ENCODE data around the gene NUMB. TPM values are rescaled to one million over a fixed set of nuclear protein-coding genes. Genes with fewer than 3 reads are reported as not detected.

Gene NUMB
- total and polyA plus RNA-seq, 4 donors = 39.4 to 100 (median 87.8) TPM

GRCh38 chr14:73264080-73264884, 194.1 kb downstream of the NUMB start:
- Histone ChIP-seq H3K4me1 (ENCODE audit: control insufficient read depth in 5 of 5, insufficient read depth in 5 of 5, low read length in 5 of 5) (peaks cover 0 to 2% (median 0%) of the 10 kb centered on the region in 5 donors), H3K9me3 (ENCODE audit: control insufficient read depth in 4 of 4, insufficient read depth in 3 of 4, low read length in 3 of 4) (no peaks in the 10 kb centered on the region), H3K27me3 (ENCODE audit: control insufficient read depth in 3 of 3, insufficient read depth in 3 of 3, low read length in 2 of 3) (no peaks in the 10 kb centered on the region), H3K27ac (ENCODE audit: low read depth in 1 of 2, low read length in 1 of 2) (no peak overlapping the region), H3K9ac (ENCODE audit: insufficient read depth in 1 of 2, low read length in 2 of 2) (no peak overlapping the region), H3K36me3 (ENCODE audit: control insufficient read depth in 4 of 4, insufficient read depth in 4 of 4, low read length in 4 of 4) (peaks cover 0 to 2% (median 0%) of the 10 kb centered on the region in 4 donors), H3K4me3 (no peak overlapping the region)
- ATAC-seq (ENCODE audit: insufficient read depth, low FRiP score) = no peak
- no peak for DNase-seq
- no peak for TF ChIP-seq CTCF (IDR thresholded peaks at IDR 0.05; ENCODE audit: control extremely low read depth, extremely low read depth)
- 89 to 96% methylated on average over 22 to 23 of the region's 23 CpGs for WGBS, 2 donors

DNA sequence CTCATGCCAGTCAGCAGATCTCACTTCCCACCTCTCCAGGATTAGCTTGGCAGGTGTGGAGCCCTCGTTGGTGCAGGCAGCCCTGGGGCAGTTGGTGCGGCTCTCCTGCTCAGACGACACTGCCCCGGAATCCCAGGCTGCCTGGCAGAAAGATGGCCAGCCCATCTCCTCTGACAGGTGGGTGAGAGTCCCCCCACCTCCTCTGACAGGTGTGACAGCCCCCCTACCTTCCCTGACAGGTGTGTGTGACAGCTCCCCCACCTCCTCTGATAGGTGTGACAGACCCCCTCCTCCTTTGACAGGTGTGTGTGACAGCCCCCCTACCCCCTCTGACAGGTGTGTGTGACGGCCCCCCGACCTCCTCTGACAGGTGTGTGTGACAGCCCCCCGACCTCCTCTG, 194.7 kb downstream of the NUMB start:
- H3K27me3 ChIP-seq (ENCODE audit: control insufficient read depth in 3 of 3, insufficient read depth in 3 of 3, low read length in 2 of 3) = no peaks in the 10 kb centered on the region
- H3K36me3 ChIP-seq (ENCODE audit: control insufficient read depth in 4 of 4, insufficient read depth in 4 of 4, low read length in 4 of 4) = peaks cover 0 to 2% (median 0%) of the 10 kb centered on the region in 4 donors
- no peak overlapping the region for H3K4me3 ChIP-seq
- no peak overlapping the region for H3K9ac ChIP-seq (ENCODE audit: insufficient read depth in 1 of 2, low read length in 2 of 2)
- no peaks in the 10 kb centered on the region for H3K9me3 ChIP-seq (ENCODE audit: control insufficient read depth in 4 of 4, insufficient read depth in 3 of 4, low read length in 3 of 4)
- TF ChIP-seq CTCF (IDR thresholded peaks at IDR 0.05; ENCODE audit: control extremely low read depth, extremely low read depth) = no peak
- ATAC-seq (ENCODE audit: insufficient read depth, low FRiP score) (no peak), DNase-seq (no peak)
- WGBS, 2 donors = 81 to 95% methylated on average over 7 of the region's 7 CpGs
- no peaks in the 10 kb centered on the region for H3K4me1 ChIP-seq (ENCODE audit: control insufficient read depth in 5 of 5, insufficient read depth in 5 of 5, low read length in 5 of 5)
- H3K27ac ChIP-seq (ENCODE audit: low read depth in 1 of 2, low read length in 1 of 2) = no peak overlapping the region

GRCh38 chr14:73262427-73263183, 195.7 kb downstream of the NUMB start:
- H3K4me3 ChIP-seq = no peak overlapping the region
- TF ChIP-seq CTCF (IDR thresholded peaks at IDR 0.05; ENCODE audit: control extremely low read depth, extremely low read depth) = no peak
- H3K36me3 ChIP-seq (ENCODE audit: control insufficient read depth in 4 of 4, insufficient read depth in 4 of 4, low read length in 4 of 4) = no peaks in the 10 kb centered on the region
- no peak for DNase-seq
- H3K9ac ChIP-seq (ENCODE audit: insufficient read depth in 1 of 2, low read length in 2 of 2) = no peak overlapping the region
- H3K27ac ChIP-seq (ENCODE audit: low read depth in 1 of 2, low read length in 1 of 2) = no peak overlapping the region
- WGBS, 2 donors = 93 to 97% methylated on average over 20 of the region's 20 CpGs
- H3K9me3 ChIP-seq (ENCODE audit: control insufficient read depth in 4 of 4, insufficient read depth in 3 of 4, low read length in 3 of 4) = no peaks in the 10 kb centered on the region
- no peak for ATAC-seq (ENCODE audit: insufficient read depth, low FRiP score)
- H3K27me3 ChIP-seq (ENCODE audit: control insufficient read depth in 3 of 3, insufficient read depth in 3 of 3, low read length in 2 of 3) = no peaks in the 10 kb centered on the region
- no peaks in the 10 kb centered on the region for H3K4me1 ChIP-seq (ENCODE audit: control insufficient read depth in 5 of 5, insufficient read depth in 5 of 5, low read length in 5 of 5)
